GM12801 (cell line): ENCODE measurements around the gene TIE1.

Source experiments
- CTCF ChIP-seq: IDR thresholded peaks from one replicate; pipeline ENCODE4 v1.5.1; 2011; ENCODE audit warnings: control low read depth; ENCODE audit not compliant: insufficient read length; ENCODE audit errors: extremely low read depth

TIE1 gene

DNA sequence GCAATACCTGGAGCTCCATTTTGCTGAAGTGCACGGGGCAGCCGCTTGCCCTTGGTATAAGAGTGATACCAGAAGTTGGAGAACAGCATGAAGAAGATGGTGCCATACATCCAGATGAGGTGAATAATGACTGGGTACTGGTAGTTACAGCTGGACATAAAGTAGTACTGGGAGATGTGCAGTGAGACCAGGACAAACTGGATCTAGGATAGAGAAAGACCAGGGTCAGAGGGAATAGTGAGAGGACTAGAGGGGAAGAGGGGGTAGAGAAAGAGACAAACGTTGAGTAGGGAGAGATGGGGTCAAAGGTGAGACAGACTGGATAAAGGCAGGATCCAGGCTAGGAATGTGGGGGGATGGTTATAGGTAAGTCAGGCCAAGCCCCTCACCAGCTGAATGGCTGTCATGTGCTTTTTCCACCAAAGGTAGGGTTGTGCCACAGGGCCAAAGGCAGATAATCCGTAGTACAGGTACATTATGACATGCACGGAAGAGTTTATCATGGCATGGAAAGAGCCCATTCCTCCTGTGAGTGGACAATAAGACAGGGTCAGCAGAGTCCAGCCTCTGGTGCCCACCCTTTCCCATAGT, 63.2 kb downstream of the TIE1 start:
- no peak for TF ChIP-seq CTCF

- no peak for TF ChIP-seq CTCF
These were observed 64.9 kb downstream of the TIE1 start for GRCh38 chr1:43365678-43366077.

- no peak for TF ChIP-seq CTCF
These were observed 65.4 kb downstream of the TIE1 start for GRCh38 chr1:43366179-43366578.

DNA sequence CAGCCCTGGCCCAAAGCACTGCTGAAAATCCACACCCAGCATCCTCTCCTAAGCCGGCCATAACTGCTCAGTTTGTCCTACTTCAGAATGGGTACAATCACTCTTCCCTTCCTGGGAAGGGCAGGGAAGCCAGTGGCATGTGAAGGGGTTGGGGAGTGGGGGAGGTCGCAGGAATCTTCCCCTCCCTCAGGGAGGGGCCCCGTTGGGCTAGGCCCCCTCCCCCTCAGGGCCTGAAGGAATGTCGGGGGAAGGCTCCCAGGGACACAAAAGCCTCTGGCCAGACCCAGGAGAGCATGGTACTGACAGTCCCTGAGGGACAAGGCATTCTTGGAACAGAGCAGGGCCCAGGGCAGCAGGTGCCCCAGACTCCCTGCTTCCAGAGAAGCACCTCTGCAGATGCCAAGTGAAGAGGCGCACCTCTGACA, 65.8 kb downstream of the TIE1 start:
- no peak for TF ChIP-seq CTCF

GRCh38 chr1:43367026-43367903, 66.5 kb downstream of the TIE1 start:
- no peak for TF ChIP-seq CTCF

- TF ChIP-seq CTCF, result no peak
These were observed 67.3 kb downstream of the TIE1 start, which contains the start of gene ELOVL1 for GRCh38 chr1:43367904-43368645. TSS of gene ELOVL1 (minus strand) at chr1:43368011. CDS start at chr1:43365609, 2,402 bp downstream.

DNA sequence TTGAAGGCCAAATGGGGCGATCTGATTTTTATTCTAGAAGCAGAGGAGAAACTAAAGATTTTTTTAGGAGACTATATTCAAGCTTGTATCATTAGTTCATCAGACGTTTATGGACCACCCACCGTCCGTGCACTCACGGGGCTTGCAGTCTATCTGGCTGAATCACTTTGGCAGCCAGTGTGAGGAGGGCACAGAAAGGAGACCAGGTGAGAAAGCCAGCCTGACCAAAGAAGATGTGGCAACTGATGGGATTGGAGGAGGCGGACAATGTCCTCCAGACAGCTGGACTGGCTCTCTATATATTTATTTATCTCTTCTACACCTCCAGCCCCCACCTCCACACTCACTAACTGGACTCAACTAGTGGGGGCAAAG, 67.9 kb downstream of the TIE1 start:
- TF ChIP-seq CTCF, result no peak
